Fibroblast of villous mesenchyme (primary cell): ENCODE data around the gene EHD1. TPM values are rescaled to one million over a fixed set of nuclear protein-coding genes. Genes with fewer than 3 reads are reported as not detected.

Experiments used
- DNase-seq: peaks from one replicate; pipeline ENCODE4 v3.0.0-alpha.2; 2010; ENCODE audit warnings: low read depth
- H3K4me3 ChIP-seq: 2 replicates; pipeline ENCODE4 v1.5.1; 2011; ENCODE audit warnings: low read depth, mild to moderate bottlenecking, low read length
- total RNA-seq: library from RNA; depleted of rRNA; stranded (reverse); fragments of >200 nt; gene quantifications from 2 replicates; pipeline ENCODE4 v1.2.3, GENCODE V29; 2012
- TF ChIP-seq, protein P1 (sequence below): IDR thresholded peaks from 2 replicates; pipeline ENCODE4 v1.5.1; 2012; ENCODE audit warnings: low read depth, mild to moderate bottlenecking, low read length; ENCODE audit not compliant: insufficient read depth

Gene EHD1
- total RNA-seq, 1 donor, result 93.7 TPM

DNA sequence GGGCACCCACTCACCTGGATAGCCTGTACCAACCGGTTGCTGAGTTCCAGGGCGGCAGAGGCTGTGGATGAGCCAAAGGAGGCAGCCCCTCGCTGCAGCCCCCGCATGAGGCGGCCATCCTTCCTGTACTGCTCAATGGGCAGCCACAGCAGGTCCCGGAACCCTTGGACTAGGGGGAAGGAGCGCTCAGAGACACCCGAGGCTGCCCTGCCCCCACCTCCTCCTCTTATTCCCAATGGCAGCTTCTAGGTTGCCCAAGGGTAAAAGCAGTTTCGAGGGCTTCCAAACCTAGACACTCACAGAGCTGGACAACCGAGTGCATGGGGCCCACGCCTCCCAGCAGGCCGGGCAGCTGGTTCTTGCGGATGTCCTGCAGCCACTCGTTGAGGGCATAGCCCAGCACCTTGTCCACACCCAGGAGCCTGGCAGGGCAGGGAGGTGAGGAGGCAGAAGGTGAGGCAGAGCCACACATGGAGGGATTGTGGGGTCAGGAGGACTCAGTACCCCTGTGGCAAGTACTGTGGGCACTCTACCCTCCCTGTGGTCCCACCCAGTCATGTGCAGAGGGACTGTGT is 18.1 kb upstream of the EHD1 start:
- TF ChIP-seq, protein P1, sequence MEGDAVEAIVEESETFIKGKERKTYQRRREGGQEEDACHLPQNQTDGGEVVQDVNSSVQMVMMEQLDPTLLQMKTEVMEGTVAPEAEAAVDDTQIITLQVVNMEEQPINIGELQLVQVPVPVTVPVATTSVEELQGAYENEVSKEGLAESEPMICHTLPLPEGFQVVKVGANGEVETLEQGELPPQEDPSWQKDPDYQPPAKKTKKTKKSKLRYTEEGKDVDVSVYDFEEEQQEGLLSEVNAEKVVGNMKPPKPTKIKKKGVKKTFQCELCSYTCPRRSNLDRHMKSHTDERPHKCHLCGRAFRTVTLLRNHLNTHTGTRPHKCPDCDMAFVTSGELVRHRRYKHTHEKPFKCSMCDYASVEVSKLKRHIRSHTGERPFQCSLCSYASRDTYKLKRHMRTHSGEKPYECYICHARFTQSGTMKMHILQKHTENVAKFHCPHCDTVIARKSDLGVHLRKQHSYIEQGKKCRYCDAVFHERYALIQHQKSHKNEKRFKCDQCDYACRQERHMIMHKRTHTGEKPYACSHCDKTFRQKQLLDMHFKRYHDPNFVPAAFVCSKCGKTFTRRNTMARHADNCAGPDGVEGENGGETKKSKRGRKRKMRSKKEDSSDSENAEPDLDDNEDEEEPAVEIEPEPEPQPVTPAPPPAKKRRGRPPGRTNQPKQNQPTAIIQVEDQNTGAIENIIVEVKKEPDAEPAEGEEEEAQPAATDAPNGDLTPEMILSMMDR, result no peak
- DNase-seq, result no peak
- H3K4me3 ChIP-seq, result no peak overlapping the region

DNA sequence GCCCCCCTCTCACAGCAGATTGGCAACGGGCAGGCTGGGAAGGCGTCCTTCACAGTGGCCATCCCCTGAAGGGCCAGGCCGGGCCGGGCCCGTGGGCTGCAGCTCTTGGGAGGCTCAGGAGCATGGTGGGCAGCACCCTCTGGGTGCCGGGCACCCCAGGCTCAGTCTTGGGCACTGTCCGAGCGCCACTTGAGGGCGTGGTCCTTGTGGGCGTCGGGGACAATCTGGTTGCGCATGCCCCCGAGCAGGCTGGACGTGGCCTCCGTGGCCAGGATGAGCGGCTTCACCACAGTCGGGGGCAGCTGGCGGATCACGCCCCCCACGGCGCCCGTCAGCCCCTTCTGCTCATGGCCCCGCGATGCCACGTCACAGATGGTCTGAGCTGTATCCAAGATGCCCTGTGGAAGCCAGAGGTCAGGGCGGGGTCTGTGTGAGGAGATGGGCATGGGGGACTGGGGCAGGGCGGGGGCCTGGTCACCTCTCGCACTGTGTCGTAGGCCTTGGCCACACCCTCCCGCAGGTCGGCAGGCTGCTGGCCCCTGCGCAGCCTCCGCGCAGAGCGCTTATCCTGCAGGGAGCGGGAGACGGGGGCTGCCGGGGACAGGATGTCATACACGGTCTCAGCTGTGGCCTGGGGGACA is 16.5 kb upstream of the EHD1 start:
- TF ChIP-seq, protein P1, result no peak
- DNase-seq, result no peak
- no peak overlapping the region for H3K4me3 ChIP-seq

DNA sequence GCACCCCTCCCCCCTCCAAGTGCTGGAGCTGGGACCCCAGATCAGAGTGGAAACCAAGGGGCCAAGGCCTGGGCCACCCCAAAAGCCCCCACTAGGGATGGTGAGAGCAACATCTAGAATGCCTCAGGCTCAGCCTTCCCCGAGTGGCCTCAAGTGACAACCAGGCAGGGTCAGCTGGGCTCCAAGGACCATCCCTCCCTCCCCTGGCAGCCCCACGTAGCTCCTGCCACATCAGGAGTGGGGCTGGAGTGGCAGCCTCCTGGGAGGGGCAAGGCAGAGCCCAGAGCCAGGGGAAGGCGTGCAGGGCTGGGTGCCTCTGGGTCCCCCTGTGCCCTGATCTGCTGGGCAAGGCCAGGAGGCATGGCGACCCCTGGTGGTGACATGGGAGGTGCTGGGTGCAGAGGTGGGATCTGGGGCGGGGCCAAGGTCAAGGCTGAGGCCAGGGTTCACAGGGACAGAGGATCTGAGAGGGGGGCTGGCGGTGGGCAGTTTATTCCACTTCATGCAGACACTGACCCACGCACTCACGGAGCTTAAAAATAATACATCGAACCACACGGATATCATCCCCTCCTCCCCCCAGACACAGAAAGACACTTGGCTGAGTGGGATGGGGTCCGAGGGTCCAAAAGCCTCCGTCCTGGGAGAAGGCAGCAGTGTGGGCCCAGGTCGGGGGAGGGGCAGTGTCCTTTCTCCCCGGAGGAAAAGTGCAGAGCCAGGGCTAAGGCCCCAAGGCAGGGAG is 15.8 kb upstream of the EHD1 start:
- TF ChIP-seq, protein P1, result peak; percentile 85
- peak; percentile 71 for DNase-seq
- H3K4me3 ChIP-seq, result no peak overlapping the region

DNA sequence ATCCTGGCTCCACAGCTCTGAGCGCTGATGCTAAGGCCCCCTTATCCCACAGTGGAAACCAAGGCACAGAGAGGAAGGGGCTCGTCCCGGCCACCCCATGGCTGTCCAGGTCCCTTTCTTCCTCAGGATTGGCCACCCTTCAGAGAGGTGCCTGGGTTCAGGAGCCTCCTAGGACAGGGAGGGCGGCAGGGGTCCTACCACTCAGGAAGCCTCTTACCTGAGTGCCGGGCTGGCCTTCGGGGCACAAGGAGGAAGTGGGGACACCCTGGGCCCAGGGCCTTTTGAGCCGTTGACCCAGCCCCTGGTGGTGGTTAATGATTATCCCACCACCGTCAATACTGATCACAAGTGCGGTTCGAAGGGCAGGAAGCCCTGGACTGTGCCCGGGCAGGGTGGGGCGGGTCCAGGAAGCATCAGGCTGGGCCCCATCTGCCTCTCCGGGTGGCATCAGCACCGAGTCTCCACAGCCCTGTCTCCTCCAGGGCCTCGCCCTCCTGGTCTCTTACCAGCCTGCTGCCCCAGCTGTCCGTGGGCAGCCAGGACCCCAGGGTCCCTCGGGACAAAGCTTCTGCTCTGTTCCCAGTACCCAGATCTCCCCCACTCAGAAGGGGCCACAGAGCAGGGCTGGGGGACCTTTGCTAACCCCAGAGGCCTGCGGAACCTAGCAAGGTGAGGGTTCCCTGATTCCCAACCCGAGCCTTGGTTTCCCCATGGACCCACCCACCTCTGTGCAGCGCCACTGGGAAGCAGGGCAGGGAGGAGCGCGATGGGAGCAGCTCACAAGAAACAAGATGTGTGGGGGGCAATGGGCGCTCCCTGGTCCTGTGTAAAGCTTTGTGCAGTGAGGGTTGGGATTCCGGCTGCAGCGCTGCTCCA is 15.0 kb upstream of the EHD1 start:
- DNase-seq, result no peak
- TF ChIP-seq, protein P1, result no peak
- H3K4me3 ChIP-seq, result no peak overlapping the region

DNA sequence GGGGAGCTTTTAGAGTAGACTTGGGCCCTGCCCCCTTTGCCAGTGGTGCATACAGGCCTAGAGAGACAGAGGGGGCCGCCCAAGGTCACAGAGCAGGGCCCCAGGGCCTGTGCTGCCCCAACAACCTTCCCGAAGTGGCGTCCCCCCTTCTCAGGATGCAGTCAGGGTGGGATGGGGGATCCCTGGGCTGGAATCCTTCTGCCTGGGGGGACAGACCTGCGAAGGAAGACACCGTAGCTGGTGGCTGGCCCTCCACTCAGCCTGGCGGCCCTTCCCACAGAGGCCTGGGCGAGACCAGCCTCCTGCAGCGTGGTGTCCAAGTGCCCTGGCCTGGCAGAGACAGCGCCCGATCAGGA is 14.4 kb upstream of the EHD1 start:
- DNase-seq, result no peak
- H3K4me3 ChIP-seq, result no peak overlapping the region

DNA sequence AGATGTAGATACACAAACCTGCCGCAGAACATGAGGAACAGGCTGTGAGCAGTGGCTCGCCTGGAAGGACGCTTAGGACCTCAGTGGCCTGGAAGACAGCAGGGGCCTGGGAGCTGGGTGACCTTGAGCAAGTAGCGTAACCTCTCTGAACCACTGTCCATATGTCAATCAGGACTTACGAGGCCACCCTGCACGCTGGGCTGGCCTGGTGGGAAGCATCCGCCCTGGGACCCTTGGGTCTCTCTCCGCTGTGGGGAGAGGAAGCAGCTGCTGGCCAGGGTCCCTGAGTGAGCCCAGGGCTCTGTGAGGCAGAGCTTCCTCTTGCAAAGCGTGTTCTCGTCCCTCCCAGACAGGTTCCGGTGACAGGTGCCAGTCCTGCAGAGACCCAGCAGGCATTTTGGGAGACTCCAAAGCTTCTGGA is 14.0 kb upstream of the EHD1 start:
- TF ChIP-seq, protein P1, result no peak
- DNase-seq, result no peak
- no peak overlapping the region for H3K4me3 ChIP-seq

More for the DNA sequence above, 14.4 kb upstream of the EHD1 start:
- TF ChIP-seq, protein P1, result no peak
